ENCODE results near the gene P2RX5. TPM values are rescaled to one million over a fixed set of nuclear protein-coding genes. Genes with fewer than 3 reads are reported as not detected.
A peak's percentile ranks its signal among the peaks of the same experiment; 100 is the strongest.

The P2RX5 gene
- total and polyA plus RNA-seq, 10 of the 15 experiments (the other 5 are each of a cell fraction or from before 2014, with no cell fraction given) = 6.9 to 28.8 (median 19.5) TPM

DNA sequence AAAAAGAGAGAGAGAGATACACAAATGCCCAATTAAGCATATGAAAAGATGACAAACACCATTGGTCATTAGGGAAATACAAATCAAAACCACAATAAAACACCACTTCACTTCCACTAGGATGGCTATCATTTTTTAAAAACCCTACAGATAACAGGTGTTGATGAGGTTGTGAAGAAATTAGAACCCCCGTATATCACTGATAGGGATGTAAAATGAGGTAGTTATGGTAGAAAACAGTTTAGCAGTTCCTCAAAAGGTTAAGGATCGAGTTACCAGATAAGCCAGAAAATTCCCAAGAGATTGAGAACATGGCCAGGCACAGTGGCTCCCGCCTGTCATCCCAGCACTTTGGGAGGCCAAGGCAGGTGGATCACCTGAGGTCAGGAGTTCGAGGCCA, 2.8 kb downstream of the P2RX5 start (continued):
- TF ChIP-seq, protein P1, sequence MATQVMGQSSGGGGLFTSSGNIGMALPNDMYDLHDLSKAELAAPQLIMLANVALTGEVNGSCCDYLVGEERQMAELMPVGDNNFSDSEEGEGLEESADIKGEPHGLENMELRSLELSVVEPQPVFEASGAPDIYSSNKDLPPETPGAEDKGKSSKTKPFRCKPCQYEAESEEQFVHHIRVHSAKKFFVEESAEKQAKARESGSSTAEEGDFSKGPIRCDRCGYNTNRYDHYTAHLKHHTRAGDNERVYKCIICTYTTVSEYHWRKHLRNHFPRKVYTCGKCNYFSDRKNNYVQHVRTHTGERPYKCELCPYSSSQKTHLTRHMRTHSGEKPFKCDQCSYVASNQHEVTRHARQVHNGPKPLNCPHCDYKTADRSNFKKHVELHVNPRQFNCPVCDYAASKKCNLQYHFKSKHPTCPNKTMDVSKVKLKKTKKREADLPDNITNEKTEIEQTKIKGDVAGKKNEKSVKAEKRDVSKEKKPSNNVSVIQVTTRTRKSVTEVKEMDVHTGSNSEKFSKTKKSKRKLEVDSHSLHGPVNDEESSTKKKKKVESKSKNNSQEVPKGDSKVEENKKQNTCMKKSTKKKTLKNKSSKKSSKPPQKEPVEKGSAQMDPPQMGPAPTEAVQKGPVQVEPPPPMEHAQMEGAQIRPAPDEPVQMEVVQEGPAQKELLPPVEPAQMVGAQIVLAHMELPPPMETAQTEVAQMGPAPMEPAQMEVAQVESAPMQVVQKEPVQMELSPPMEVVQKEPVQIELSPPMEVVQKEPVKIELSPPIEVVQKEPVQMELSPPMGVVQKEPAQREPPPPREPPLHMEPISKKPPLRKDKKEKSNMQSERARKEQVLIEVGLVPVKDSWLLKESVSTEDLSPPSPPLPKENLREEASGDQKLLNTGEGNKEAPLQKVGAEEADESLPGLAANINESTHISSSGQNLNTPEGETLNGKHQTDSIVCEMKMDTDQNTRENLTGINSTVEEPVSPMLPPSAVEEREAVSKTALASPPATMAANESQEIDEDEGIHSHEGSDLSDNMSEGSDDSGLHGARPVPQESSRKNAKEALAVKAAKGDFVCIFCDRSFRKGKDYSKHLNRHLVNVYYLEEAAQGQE (IDR thresholded peaks at IDR 0.05; ENCODE audit: low read depth, low read length) = no peak
- TF ChIP-seq, protein P2, sequence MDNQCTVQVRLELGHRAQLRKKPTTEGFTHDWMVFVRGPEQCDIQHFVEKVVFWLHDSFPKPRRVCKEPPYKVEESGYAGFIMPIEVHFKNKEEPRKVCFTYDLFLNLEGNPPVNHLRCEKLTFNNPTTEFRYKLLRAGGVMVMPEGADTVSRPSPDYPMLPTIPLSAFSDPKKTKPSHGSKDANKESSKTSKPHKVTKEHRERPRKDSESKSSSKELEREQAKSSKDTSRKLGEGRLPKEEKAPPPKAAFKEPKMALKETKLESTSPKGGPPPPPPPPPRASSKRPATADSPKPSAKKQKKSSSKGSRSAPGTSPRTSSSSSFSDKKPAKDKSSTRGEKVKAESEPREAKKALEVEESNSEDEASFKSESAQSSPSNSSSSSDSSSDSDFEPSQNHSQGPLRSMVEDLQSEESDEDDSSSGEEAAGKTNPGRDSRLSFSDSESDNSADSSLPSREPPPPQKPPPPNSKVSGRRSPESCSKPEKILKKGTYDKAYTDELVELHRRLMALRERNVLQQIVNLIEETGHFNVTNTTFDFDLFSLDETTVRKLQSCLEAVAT (IDR thresholded peaks at IDR 0.05) = no peak

DNA sequence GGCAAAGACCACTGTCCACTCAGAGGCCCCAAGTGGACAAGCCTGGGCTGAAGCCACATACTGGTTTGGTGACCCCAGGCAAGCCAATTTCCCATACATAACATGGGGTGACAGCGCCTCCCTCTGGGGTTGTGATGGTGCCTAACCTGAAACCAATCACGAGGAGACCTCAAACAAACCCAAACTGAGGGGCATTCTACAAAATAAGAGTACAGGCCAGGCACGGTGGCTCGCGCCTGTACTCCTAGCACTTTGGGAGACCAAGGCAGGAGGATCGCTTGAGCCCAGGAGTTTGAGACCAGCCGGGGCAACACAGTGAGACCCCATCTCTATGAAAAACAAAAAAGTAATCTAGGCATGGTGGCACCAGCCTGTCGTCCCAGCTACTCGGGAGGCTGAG, 3.6 kb downstream of the P2RX5 start:
- no peaks in the 10 kb centered on the region for H4K20me1 ChIP-seq (ENCODE audit: control insufficient read depth, insufficient read depth)
- H3K4me1 ChIP-seq (ENCODE audit: control insufficient read depth, insufficient read depth, low read length) = peaks cover 32% of the 10 kb centered on the region
- intact Hi-C loops (cut with micrococcal nuclease; ENCODE audit: unreplicated experiment) (loop anchor here (2.0 to 5.0 kb wide), 2 partner anchors 35 to 104 kb away; no protein-coding TSS in a partner anchor), in situ Hi-C loops (cut with MboI) (no loop called here)
- no TSS peak for BruUV-seq (replicated peaks)
- FAIRE-seq (no peak), DNase-seq (ENCODE audit: low read depth, low spot score) (no peak), ATAC-seq (no peak)
- WGBS (ENCODE audit: insufficient coverage, insufficient replicate concordance, low lambda C conversion rate, missing lambda C conversion rate) = 77% methylated on average over 9 of the region's 9 CpGs
- H3K27me3 ChIP-seq (replicated peaks in 1 of 2; ENCODE audit: control insufficient read depth in 2 of 2, insufficient read depth in 2 of 2, low read length in 1 of 2) = no peaks in the 10 kb centered on the region
- H3K4me3 ChIP-seq = no peak overlapping the region
- ChIA-PET RAD21 (ENCODE audit: unreplicated experiment) (no interaction called here), SMC1A (ENCODE audit: uncharacterized antibody, unreplicated experiment) (interaction anchor here (1.7 kb wide), 1 partner anchor 18 kb away, joined by 3 read pairs; no protein-coding TSS in a partner anchor), CTCF (interaction anchor here (1.0 to 2.5 kb wide), 5 partner anchors 10 to 90 kb away, joined by 3 to 10 read pairs (median 7); no protein-coding TSS in a partner anchor), POLR2A (interaction anchor here (0.7 kb wide), 1 partner anchor 124 kb away, joined by 3 read pairs; no protein-coding TSS in a partner anchor)
- no peaks in the 10 kb centered on the region; a peak in 1 of 4 replicates for H3K36me3 ChIP-seq (ENCODE audit: control insufficient read depth in 2 of 2, insufficient read depth in 2 of 2, low read length in 1 of 2)
- H3K9ac ChIP-seq (ENCODE audit: control insufficient read depth, insufficient read depth, low read length) = no peak overlapping the region
- H3K9me3 ChIP-seq (replicated peaks; ENCODE audit: control insufficient read depth, insufficient read depth, low read length) = peaks cover 2% of the 10 kb centered on the region; the same call in 1 of the 3 replicates
- H2AFZ ChIP-seq (ENCODE audit: control insufficient read depth, low read depth, low read length) = no peak overlapping the region
- H3K79me2 ChIP-seq (ENCODE audit: control insufficient read depth, insufficient read depth, low read length) = peaks cover 13% of the 10 kb centered on the region
- H3K27ac ChIP-seq (ENCODE audit: control insufficient read depth, insufficient read depth) = no peak overlapping the region
- no peak overlapping the region for H3K4me2 ChIP-seq (ENCODE audit: control insufficient read depth, insufficient read depth)
- TF ChIP-seq POLR2A (IDR thresholded peaks at IDR 0.05; ENCODE audit: low read depth, low read length) = no peak
- TF ChIP-seq, protein P3, sequence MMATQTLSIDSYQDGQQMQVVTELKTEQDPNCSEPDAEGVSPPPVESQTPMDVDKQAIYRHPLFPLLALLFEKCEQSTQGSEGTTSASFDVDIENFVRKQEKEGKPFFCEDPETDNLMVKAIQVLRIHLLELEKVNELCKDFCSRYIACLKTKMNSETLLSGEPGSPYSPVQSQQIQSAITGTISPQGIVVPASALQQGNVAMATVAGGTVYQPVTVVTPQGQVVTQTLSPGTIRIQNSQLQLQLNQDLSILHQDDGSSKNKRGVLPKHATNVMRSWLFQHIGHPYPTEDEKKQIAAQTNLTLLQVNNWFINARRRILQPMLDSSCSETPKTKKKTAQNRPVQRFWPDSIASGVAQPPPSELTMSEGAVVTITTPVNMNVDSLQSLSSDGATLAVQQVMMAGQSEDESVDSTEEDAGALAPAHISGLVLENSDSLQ (IDR thresholded peaks at IDR 0.05) = no peak
- TF ChIP-seq SMARCA5 (IDR thresholded peaks at IDR 0.05) = 0 out of 2 replicates have a peak, but pooled peaks have one; percentile 33
- TF ChIP-seq, protein P4, sequence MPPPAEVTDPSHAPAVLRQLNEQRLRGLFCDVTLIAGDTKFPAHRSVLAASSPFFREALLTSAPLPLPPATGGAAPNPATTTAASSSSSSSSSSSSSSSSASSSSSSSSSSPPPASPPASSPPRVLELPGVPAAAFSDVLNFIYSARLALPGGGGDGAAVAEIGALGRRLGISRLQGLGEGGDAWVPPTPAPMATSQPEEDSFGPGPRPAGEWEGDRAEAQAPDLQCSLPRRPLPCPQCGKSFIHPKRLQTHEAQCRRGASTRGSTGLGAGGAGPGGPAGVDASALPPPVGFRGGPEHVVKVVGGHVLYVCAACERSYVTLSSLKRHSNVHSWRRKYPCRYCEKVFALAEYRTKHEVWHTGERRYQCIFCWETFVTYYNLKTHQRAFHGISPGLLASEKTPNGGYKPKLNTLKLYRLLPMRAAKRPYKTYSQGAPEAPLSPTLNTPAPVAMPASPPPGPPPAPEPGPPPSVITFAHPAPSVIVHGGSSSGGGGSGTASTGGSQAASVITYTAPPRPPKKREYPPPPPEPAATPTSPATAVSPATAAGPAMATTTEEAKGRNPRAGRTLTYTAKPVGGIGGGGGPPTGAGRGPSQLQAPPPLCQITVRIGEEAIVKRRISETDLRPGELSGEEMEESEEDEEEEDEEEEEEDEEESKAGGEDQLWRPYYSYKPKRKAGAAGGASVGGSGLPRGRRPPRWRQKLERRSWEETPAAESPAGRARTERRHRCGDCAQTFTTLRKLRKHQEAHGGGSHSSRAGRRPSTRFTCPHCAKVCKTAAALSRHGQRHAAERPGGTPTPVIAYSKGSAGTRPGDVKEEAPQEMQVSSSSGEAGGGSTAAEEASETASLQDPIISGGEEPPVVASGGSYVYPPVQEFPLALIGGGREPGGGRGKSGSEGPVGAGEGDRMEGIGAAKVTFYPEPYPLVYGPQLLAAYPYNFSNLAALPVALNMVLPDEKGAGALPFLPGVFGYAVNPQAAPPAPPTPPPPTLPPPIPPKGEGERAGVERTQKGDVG (CRISPR knock-in tag; IDR thresholded peaks at IDR 0.05) = no peak
- TF ChIP-seq SIN3A (IDR thresholded peaks at IDR 0.05; ENCODE audit: low read depth, low read length) = no peak
- no peak for TF ChIP-seq RBBP5 (conservative IDR thresholded peaks at IDR 0.05)
- TF ChIP-seq GATAD2B (conservative IDR thresholded peaks at IDR 0.05; ENCODE audit: low read depth) = no peak
- TF ChIP-seq, protein P5, sequence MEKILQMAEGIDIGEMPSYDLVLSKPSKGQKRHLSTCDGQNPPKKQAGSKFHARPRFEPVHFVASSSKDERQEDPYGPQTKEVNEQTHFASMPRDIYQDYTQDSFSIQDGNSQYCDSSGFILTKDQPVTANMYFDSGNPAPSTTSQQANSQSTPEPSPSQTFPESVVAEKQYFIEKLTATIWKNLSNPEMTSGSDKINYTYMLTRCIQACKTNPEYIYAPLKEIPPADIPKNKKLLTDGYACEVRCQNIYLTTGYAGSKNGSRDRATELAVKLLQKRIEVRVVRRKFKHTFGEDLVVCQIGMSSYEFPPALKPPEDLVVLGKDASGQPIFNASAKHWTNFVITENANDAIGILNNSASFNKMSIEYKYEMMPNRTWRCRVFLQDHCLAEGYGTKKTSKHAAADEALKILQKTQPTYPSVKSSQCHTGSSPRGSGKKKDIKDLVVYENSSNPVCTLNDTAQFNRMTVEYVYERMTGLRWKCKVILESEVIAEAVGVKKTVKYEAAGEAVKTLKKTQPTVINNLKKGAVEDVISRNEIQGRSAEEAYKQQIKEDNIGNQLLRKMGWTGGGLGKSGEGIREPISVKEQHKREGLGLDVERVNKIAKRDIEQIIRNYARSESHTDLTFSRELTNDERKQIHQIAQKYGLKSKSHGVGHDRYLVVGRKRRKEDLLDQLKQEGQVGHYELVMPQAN (conservative IDR thresholded peaks at IDR 0.05) = no peak
